H1 (cell line): Measurements from ENCODE around the gene SPINK4. TPM values are rescaled to one million over a fixed set of nuclear protein-coding genes. Genes with fewer than 3 reads are reported as not detected.

Source experiments
- JUND ChIP-seq: IDR thresholded peaks from 2 replicates; pipeline ENCODE4 v1.6.1; 2011; ENCODE audit warnings: mild to moderate bottlenecking, improper control_type of control experiment, low read length
- polyA plus RNA-seq, 7 experiments: library from polyadenylated mRNA; depleted of rRNA in 3 of 7; stranded (reverse) in 5 of 7; unstranded in 2 of 7; fragments of >200 nt in 5 of 7; fragments of 200-250 nt in 2 of 7; gene quantifications; 1 replicate in 5 of 7; 2 replicates in 1 of 7; 4 replicates in 1 of 7; pipeline versions ENCODE4 v1.2.1 to v1.2.3, GENCODE V29; 2011 to 2013; ENCODE audit warnings: missing spikeins in 2 of 7, mixed read lengths in 2 of 7
- total RNA-seq: library from RNA; stranded (reverse); fragmentation: NEBNext Ultra II Directional; extraction: Animal tissue kit (Norgen Biotek cat#: 25700); gene quantifications from 2 replicates; pipeline ENCODE4 v1.2.1, GENCODE V29; 2021

The SPINK4 gene
- total and polyA plus RNA-seq, 2 of the 8 experiments (the other 6 are each of a cell fraction or from before 2014, with no cell fraction given): not detected

- peak; percentile 20; the same call in 1 of the 2 replicates for TF ChIP-seq JUND
Measured at GRCh38 chr9:33290247-33291030, 50.5 kb downstream of the SPINK4 start, which contains the start of gene NFX1 (continued).
